Stimulated activated CD4-positive, alpha-beta T cell treated with anti-CD3 and anti-CD28 coated beads, Interleukin-4, amount 100 ng/mL, for 48 hours (primary cell): ENCODE data around the gene NSG1.
A peak's percentile ranks its signal among the peaks of the same experiment; 100 is the strongest.
"Not testable (repeated sequence)": the region's sequence is repeated elsewhere in the genome, so short reads cannot be mapped to it uniquely, and the experiment has no call there.

Experiments used
- DNase-seq, 2 donors: peaks; one replicate each; pipeline ENCODE4 v3.0.0-alpha.2; 2020; ENCODE audit warnings: low read depth in 2 of 2

NSG1 gene

GRCh38 chr4:4436244-4436823 lies 49.4 kb downstream of the NSG1 start:
- no peak for DNase-seq

GRCh38 chr4:4437798-4438470 lies 51.0 kb downstream of the NSG1 start:
- DNase-seq, result no peak

- no peak for DNase-seq
Observed at GRCh38 chr4:4438891-4439290, 52.0 kb downstream of the NSG1 start.

GRCh38 chr4:4439782-4440181 lies 52.9 kb downstream of the NSG1 start:
- DNase-seq, result no peak

GRCh38 chr4:4440333-4441061 lies 53.6 kb downstream of the NSG1 start:
- no peak for DNase-seq

- no peak for DNase-seq
Observed at GRCh38 chr4:4443821-4444220, 56.9 kb downstream of the NSG1 start.

- DNase-seq, result no peak
Observed at GRCh38 chr4:4446434-4446833, 59.5 kb downstream of the NSG1 start.

- DNase-seq, result no peak
Observed at GRCh38 chr4:4455210-4455865, 68.4 kb downstream of the NSG1 start.

GRCh38 chr4:4456351-4456750 lies 69.4 kb downstream of the NSG1 start:
- no peak for DNase-seq

GRCh38 chr4:4456816-4457578 lies 70.1 kb downstream of the NSG1 start:
- DNase-seq, result no peak

GRCh38 chr4:4457803-4458553 lies 71.1 kb downstream of the NSG1 start:
- DNase-seq, result no peak

GRCh38 chr4:4459181-4459580 lies 72.3 kb downstream of the NSG1 start:
- no peak for DNase-seq

GRCh38 chr4:4460759-4461158 lies 73.9 kb downstream of the NSG1 start:
- DNase-seq, result peak in 1 of 2 donors; percentile 8

GRCh38 chr4:4461178-4461577 lies 74.3 kb downstream of the NSG1 start:
- DNase-seq, result no peak

GRCh38 chr4:4461850-4462249 lies 74.9 kb downstream of the NSG1 start:
- peak; percentile 3 to 23 for DNase-seq

GRCh38 chr4:4462970-4463369 lies 76.1 kb downstream of the NSG1 start:
- DNase-seq, result no peak

GRCh38 chr4:4465238-4465637 lies 78.3 kb downstream of the NSG1 start:
- DNase-seq, result not testable (repeated sequence)
